ENCODE measurements around the gene KANSL1. TPM values are rescaled to one million over a fixed set of nuclear protein-coding genes. Genes with fewer than 3 reads are reported as not detected.

The KANSL1 gene
- total RNA-seq, 1 donor from 2014 or later: 102 TPM

DNA sequence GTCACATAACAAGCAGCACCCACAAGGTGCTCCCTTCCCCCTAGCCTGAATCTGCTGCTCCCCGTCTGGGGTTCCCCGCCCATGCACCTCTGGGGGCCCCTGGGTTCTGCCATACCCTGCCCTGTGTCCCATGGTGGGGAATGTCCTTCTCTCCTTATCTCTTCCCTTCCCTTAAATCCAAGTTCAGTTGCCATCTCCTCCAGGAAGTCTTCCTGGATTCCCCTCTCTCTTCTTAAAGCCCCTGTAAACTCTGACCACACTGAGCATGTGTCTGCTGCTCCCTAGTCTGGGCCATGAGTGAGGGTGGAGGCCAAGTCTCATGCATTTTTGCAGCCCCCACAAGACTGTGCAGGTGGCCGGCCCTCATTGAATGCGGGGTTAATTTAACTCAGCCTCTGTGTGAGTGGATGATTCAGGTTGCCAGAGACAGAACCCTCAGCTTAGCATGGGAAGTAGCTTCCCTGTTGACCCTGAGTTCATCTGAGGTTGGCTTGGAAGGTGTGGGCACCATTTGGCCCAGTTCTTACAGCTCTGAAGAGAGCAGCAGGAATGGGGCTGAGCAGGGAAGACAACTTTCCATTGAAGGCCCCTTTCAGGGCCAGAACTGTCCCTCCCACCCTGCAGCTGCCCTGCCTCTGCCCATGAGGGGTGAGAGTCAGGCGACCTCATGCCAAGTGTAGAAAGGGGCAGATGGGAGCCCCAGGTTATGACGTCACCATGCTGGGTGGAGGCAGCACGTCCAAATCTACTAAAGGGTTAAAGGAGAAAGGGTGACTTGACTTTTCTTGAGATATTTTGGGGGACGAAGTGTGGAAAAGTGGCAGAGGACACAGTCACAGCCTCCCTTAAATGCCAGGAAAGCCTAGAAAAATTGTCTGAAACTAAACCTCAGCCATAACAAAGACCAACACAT is 194.0 kb downstream of the KANSL1 start, which contains the start of gene STH:
Gene STH (plus strand): TSS at position 264 of the 913 bp plus-strand sequence. CDS start 30 bp downstream, at position 294.
- Mint-ChIP-seq H3K9me3 (ENCODE audit: unreplicated experiment) (no peaks in the 10 kb centered on the region), H3K4me3 (ENCODE audit: unreplicated experiment) (no peak within 1 kb of the TSS), H3K27ac (ENCODE audit: unreplicated experiment) (no peak within 1 kb of the TSS), H3K4me1 (ENCODE audit: unreplicated experiment) (peaks cover 5% of the 10 kb centered on the region), H3K27me3 (ENCODE audit: unreplicated experiment) (no peaks in the 10 kb centered on the region), H3K36me3 (ENCODE audit: unreplicated experiment) (no peaks in the 10 kb centered on the region)
- TF ChIP-seq, protein P1, sequence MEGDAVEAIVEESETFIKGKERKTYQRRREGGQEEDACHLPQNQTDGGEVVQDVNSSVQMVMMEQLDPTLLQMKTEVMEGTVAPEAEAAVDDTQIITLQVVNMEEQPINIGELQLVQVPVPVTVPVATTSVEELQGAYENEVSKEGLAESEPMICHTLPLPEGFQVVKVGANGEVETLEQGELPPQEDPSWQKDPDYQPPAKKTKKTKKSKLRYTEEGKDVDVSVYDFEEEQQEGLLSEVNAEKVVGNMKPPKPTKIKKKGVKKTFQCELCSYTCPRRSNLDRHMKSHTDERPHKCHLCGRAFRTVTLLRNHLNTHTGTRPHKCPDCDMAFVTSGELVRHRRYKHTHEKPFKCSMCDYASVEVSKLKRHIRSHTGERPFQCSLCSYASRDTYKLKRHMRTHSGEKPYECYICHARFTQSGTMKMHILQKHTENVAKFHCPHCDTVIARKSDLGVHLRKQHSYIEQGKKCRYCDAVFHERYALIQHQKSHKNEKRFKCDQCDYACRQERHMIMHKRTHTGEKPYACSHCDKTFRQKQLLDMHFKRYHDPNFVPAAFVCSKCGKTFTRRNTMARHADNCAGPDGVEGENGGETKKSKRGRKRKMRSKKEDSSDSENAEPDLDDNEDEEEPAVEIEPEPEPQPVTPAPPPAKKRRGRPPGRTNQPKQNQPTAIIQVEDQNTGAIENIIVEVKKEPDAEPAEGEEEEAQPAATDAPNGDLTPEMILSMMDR (IDR thresholded peaks at IDR 0.05): no peak
- no peak for DNase-seq (ENCODE audit: extremely low spot score, unreplicated experiment)

DNA sequence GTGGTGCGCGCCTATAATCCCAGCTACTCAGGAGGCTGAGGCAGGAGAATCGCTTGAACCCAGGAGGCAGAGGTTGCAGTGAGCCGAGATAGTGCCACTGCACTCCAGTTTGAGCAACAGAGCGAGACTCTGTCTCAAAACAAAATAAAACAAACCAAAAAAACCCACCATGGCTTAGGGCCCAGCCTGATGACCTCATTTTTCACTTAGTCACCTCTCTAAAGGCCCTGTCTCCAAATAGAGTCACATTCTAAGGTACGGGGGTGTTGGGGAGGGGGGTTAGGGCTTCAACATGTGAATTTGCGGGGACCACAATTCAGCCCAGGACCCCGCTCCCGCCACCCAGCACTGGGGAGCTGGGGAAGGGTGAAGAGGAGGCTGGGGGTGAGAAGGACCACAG is 195.6 kb downstream of the KANSL1 start:
- TF ChIP-seq, protein P1 (IDR thresholded peaks at IDR 0.05): no peak
- no peaks in the 10 kb centered on the region for H3K9me3 Mint-ChIP-seq (ENCODE audit: unreplicated experiment)
- no peak overlapping the region for H3K27ac Mint-ChIP-seq (ENCODE audit: unreplicated experiment)
- DNase-seq (ENCODE audit: extremely low spot score, unreplicated experiment): no peak
- H3K27me3 Mint-ChIP-seq (ENCODE audit: unreplicated experiment): no peaks in the 10 kb centered on the region
- no peak overlapping the region for H3K4me3 Mint-ChIP-seq (ENCODE audit: unreplicated experiment)
- no peaks in the 10 kb centered on the region for H3K36me3 Mint-ChIP-seq (ENCODE audit: unreplicated experiment)
- no peaks in the 10 kb centered on the region for H3K4me1 Mint-ChIP-seq (ENCODE audit: unreplicated experiment)

DNA sequence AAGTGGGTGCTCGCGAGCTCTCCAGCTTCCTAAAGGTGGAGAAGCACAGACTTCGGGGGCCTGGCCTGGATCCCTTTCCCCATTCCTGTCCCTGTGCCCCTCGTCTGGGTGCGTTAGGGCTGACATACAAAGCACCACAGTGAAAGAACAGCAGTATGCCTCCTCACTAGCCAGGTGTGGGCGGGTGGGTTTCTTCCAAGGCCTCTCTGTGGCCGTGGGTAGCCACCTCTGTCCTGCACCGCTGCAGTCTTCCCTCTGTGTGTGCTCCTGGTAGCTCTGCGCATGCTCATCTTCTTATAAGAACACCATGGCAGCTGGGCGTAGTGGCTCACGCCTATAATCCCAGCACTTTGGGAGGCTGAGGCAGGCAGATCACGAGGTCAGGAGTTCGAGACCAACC is 196.1 kb downstream of the KANSL1 start:
- DNase-seq (ENCODE audit: extremely low spot score, unreplicated experiment): no peak
- TF ChIP-seq, protein P1 (IDR thresholded peaks at IDR 0.05): no peak
- no peaks in the 10 kb centered on the region for H3K4me1 Mint-ChIP-seq (ENCODE audit: unreplicated experiment)
- H3K9me3 Mint-ChIP-seq (ENCODE audit: unreplicated experiment): no peaks in the 10 kb centered on the region
- H3K27me3 Mint-ChIP-seq (ENCODE audit: unreplicated experiment): no peaks in the 10 kb centered on the region
- H3K27ac Mint-ChIP-seq (ENCODE audit: unreplicated experiment): no peak overlapping the region
- no peak overlapping the region for H3K4me3 Mint-ChIP-seq (ENCODE audit: unreplicated experiment)
- no peaks in the 10 kb centered on the region for H3K36me3 Mint-ChIP-seq (ENCODE audit: unreplicated experiment)

DNA sequence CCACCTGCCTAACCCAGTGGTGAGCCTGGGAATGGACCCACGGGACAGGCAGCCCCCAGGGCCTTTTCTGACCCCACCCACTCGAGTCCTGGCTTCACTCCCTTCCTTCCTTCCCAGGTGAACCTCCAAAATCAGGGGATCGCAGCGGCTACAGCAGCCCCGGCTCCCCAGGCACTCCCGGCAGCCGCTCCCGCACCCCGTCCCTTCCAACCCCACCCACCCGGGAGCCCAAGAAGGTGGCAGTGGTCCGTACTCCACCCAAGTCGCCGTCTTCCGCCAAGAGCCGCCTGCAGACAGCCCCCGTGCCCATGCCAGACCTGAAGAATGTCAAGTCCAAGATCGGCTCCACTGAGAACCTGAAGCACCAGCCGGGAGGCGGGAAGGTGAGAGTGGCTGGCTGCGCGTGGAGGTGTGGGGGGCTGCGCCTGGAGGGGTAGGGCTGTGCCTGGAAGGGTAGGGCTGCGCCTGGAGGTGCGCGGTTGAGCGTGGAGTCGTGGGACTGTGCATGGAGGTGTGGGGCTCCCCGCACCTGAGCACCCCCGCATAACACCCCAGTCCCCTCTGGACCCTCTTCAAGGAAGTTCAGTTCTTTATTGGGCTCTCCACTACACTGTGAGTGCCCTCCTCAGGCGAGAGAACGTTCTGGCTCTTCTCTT is 196.8 kb downstream of the KANSL1 start:
- Mint-ChIP-seq H3K4me1 (ENCODE audit: unreplicated experiment) (no peaks in the 10 kb centered on the region), H3K4me3 (ENCODE audit: unreplicated experiment) (no peak overlapping the region), H3K9me3 (ENCODE audit: unreplicated experiment) (no peaks in the 10 kb centered on the region), H3K27ac (ENCODE audit: unreplicated experiment) (no peak overlapping the region), H3K27me3 (ENCODE audit: unreplicated experiment) (no peaks in the 10 kb centered on the region), H3K36me3 (ENCODE audit: unreplicated experiment) (no peaks in the 10 kb centered on the region)
- DNase-seq (ENCODE audit: extremely low spot score, unreplicated experiment): no peak
- TF ChIP-seq, protein P1 (IDR thresholded peaks at IDR 0.05): no peak

Data from osteocyte (in vitro differentiated cells).